EH (cell line): Measurements from ENCODE around the gene NUDT4.
A peak's percentile ranks its signal among the peaks of the same experiment; 100 is the strongest.
"Not testable (repeated sequence)": the region's sequence is repeated elsewhere in the genome, so short reads cannot be mapped to it uniquely, and the experiment has no call there.

Source experiments
- DNase-seq: peaks from one replicate; pipeline ENCODE4 v3.0.0-alpha.2; 2015; ENCODE audit warnings: low read depth

Gene NUDT4

GRCh38 chr12:93399183-93399863 is 21.6 kb downstream of the NUDT4 start:
- not testable (repeated sequence) for DNase-seq

GRCh38 chr12:93402333-93403311 is 24.9 kb downstream of the NUDT4 start:
- DNase-seq = no peak

- no peak for DNase-seq
These were observed 26.5 kb downstream of the NUDT4 start for GRCh38 chr12:93403988-93404803.

GRCh38 chr12:93404961-93405849 is 27.5 kb downstream of the NUDT4 start:
- no peak for DNase-seq

GRCh38 chr12:93407054-93407962 is 29.6 kb downstream of the NUDT4 start:
- DNase-seq = no peak

- DNase-seq = no peak
These were observed 30.2 kb downstream of the NUDT4 start for GRCh38 chr12:93407963-93408283.

GRCh38 chr12:93408813-93409212 is 31.1 kb downstream of the NUDT4 start:
- no peak for DNase-seq

GRCh38 chr12:93409343-93410187 is 31.8 kb downstream of the NUDT4 start:
- DNase-seq = not testable (repeated sequence)

GRCh38 chr12:93411060-93411459 is 33.3 kb downstream of the NUDT4 start:
- DNase-seq = not testable (repeated sequence)

- DNase-seq = not testable (repeated sequence)
These were observed 34.7 kb downstream of the NUDT4 start for GRCh38 chr12:93412396-93412795.

GRCh38 chr12:93413064-93413463 is 35.3 kb downstream of the NUDT4 start:
- DNase-seq = no peak

- peak; percentile 87 for DNase-seq
These were observed 38.2 kb downstream of the NUDT4 start for GRCh38 chr12:93415723-93416464.

GRCh38 chr12:93417967-93418480 is 40.3 kb downstream of the NUDT4 start:
- no peak for DNase-seq

GRCh38 chr12:93419388-93420034 is 41.8 kb downstream of the NUDT4 start:
- DNase-seq = peak; percentile 69

- DNase-seq = no peak
These were observed 44.3 kb downstream of the NUDT4 start for GRCh38 chr12:93422050-93422449.

GRCh38 chr12:93425736-93426411 is 48.1 kb downstream of the NUDT4 start:
- no peak for DNase-seq

- DNase-seq = no peak
These were observed 48.7 kb downstream of the NUDT4 start for GRCh38 chr12:93426412-93426805.
